Erythroblast (primary cell): ENCODE measurements around the gene CXCL16.

Experiments used
- GATA1 ChIP-seq: IDR thresholded peaks from 2 replicates; pipeline ENCODE4 v1.6.1; 2011; ENCODE audit warnings: low read depth, mild to moderate bottlenecking, control low read depth, low read length, moderate library complexity
- POLR2A ChIP-seq: IDR thresholded peaks from 2 replicates; pipeline ENCODE4 v1.6.1; 2011; ENCODE audit warnings: mild to moderate bottlenecking, low read length

GRCh38 chr17:4739122-4740024 is at the start of gene CXCL16, which contains the start of gene ZMYND15:
- TF ChIP-seq POLR2A (no peak), GATA1 (no peak)
